Measurements from ENCODE around the gene APBA2.

DNA sequence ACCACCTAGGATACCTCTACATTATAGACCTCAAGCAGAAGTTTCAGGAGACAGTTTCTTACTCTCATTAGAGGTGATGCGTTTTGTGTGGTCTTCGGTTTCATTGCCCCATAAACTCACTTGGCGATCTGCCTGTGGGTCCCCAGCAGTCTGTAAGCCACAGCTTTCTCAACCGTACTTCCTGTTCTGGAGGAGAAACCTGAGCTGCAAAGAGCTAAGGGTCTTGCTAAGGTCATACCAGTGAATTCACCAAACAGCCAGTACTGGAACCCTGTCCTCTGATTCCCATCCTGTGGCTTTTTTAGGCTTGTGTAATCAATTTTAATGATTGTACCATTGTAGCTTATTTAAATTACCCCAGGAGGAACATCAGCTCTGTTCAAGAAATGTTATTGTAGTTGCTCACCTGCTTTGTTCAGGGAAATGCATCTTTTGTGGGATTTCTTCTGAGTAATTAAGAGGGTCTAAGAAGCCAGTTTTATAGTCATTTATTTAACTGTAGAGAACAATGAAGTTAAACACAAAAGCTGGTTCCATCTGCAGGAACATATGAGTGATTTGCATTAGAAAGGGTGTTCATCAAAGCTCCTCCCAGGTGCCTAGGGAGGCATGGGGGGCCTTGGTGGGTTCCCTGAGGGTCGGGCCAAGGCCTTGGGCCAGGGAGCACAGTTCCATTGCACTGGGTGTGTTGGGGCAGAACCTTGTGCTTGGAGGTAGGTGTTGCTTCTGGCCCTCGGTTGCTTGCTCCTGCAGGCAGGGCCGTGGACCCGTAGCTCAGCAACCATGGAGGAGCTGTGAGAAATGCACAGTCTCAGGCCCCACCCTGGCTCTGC, 69.6 kb downstream of the APBA2 start:
- TF ChIP-seq, protein P1, sequence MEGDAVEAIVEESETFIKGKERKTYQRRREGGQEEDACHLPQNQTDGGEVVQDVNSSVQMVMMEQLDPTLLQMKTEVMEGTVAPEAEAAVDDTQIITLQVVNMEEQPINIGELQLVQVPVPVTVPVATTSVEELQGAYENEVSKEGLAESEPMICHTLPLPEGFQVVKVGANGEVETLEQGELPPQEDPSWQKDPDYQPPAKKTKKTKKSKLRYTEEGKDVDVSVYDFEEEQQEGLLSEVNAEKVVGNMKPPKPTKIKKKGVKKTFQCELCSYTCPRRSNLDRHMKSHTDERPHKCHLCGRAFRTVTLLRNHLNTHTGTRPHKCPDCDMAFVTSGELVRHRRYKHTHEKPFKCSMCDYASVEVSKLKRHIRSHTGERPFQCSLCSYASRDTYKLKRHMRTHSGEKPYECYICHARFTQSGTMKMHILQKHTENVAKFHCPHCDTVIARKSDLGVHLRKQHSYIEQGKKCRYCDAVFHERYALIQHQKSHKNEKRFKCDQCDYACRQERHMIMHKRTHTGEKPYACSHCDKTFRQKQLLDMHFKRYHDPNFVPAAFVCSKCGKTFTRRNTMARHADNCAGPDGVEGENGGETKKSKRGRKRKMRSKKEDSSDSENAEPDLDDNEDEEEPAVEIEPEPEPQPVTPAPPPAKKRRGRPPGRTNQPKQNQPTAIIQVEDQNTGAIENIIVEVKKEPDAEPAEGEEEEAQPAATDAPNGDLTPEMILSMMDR (conservative IDR thresholded peaks at IDR 0.05; ENCODE audit: low read length): no peak
- TF ChIP-seq EZH2phosphoT487 (IDR thresholded peaks at IDR 0.05; ENCODE audit: borderline replicate concordance): no peak
